GM20431 (cell line): Measurements from ENCODE around the gene ALDH1A1.

Source experiments
- in situ Hi-C: fragments of 300-500 bp; cut with MseI, MboI; formaldehyde crosslinking; loops from one replicate; pipeline ENCODE4 v1.15.0; 2020; ENCODE audit warnings: low sequenced_read_pairs; ENCODE audit not compliant: unreplicated experiment

ALDH1A1 gene

DNA sequence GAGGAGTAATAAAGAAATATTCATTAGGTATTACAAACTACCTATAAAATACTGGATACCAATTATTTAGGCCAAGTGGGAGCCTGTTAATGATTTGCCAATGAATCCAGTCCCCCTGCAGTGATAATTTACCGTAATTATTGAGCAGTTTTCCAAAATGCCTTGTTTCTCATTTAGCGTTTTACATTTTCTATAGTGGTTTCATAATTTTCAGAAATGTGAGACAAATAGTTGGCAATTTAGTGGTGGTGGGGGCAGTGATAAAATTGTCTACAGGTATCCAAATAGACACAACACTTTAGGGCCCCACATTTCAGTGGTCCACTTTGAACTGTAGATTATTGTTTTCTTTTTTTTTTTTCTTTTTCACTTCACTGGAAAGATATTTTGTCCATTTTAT lies 27.3 kb upstream of the ALDH1A1 start:
- in situ Hi-C loops: no loop called here

- in situ Hi-C loops: no loop called here
These were observed 26.7 kb upstream of the ALDH1A1 start for GRCh38 chr9:72979405-72980100.

GRCh38 chr9:72978744-72979143 lies 25.9 kb upstream of the ALDH1A1 start:
- in situ Hi-C loops: no loop called here

- in situ Hi-C loops: no loop called here
These were observed 24.8 kb upstream of the ALDH1A1 start for GRCh38 chr9:72977670-72978069.

DNA sequence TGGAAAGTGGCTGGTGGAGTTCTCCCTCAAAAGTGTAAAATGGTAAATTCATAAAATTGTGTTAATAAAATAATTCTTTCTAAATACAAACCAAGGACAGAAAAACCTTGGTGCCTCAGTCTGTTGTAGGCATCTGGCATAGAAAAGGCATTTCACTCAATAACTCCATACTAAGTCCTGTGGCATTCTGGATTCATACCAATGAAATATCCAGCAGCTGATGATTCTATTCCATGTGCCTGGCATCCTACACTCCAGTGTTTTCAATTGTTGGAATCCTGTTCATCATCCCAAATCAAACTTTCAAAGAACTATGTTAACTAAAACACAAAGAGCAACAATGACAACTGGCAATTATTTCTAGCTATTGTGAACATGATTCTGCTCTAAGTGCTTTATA lies 21.6 kb upstream of the ALDH1A1 start:
- in situ Hi-C loops: no loop called here

DNA sequence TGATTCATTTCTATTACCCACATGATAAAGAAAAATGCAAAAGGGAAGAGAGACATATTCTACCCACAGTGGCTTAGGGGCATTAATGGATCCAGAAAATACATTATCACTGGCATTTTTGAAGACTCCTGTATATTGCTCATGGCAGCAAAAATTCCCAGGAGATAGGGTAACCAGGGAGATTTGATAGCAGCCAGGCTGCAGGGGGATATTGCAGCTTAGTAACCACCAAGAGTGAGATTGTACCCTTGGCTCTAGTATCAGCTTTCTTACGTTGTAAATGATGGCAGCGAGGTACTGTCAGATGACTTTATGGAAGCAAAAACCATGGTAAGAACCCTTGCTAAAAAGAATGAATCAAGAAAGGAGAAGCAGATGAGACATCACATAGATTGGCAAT lies 19.8 kb upstream of the ALDH1A1 start:
- in situ Hi-C loops: no loop called here

DNA sequence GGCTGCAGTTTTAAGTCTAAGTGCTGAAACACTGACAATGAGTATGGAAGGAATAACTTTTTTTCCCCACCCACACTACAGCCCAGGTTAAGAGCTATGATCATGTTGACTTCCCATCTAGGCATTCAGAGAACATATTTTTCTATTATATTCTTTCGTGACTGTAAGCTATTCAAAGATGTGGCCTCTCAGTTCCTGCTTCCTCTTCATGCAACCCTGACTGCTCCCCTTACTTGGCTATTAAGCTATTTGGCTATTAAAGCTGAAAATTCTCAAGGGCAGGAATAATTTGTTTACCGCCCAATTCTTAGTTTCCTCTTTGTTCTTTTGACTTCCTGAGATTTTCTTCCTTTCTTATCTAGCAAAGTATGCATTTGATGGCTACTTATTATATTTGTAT lies 18.6 kb upstream of the ALDH1A1 start:
- in situ Hi-C loops: no loop called here

DNA sequence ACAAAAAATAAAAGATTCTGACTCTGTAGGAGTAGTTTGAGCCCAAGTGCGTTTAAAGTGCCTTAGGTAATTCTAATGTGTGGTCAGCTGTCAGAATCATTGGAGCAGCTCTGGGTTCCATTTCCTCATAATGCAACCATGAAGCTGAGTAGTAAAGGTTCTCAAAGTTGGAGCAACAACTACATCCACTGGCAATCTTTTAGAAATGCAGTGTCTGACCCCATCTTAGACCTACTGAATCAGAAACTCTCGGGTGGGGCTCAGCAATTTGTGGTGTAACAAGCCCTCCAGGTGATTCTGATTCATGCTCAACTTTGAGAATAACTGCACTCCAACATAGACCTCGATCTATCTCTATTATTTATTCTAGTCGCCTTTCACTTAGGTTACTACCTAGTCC lies 7.6 kb upstream of the ALDH1A1 start:
- in situ Hi-C loops: no loop called here

DNA sequence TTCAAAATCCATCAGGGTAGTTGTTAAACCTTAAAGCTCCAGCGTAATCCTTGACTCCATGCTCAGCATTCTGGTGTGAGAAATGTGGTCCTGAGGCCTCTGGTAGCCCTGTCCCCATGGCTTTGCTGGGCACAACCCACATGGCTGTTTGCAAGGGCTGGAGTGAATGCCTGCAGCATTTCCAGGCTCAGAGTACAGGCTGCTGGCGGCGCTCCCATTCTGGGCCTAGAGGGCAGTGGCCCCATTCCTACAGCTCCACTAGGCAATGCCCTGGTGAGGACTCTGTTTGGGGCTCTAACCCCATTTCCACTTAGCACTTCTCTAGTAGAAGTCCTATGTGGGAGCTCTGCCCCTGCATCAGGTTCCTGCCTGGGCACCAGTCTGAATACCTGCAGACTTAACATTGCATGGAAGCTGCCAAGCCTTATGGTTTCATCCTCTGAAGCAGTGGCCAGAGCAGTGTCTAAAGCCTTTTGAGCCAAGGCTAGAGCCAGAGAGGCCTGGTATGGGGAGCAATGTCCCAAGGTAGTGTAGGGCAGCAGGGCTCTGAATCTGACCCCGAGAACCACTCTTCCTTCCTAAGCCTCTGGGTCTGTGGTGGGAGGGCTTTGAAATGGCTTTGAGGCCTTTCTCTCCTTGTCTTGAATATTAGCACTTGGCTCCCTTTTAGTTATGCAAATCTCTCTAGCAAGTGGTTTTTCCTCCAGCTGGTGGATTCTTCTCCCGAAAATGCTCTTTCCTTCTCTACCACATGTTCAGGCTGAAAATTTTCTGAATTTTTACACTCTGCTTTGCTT lies 5.8 kb upstream of the ALDH1A1 start:
- in situ Hi-C loops: no loop called here

DNA sequence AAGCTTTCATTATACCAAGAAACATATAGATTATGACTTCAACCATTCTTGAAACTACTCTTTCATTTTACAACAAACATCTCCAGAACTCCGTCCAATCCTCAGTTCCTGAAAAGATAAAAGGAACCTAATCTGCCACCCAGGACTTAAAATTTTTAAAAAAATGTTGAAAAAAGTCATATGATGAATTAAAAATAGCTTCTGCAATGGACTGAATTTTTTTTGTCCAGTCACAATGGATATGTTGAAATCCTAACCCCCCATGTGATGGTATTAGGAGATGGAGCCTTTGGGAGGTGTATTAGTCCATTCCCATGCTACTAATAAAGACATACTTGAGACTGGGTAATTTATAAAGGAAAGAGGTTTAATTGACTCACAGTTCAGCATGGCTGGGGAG lies 2.7 kb upstream of the ALDH1A1 start:
- in situ Hi-C loops: no loop called here

GRCh38 chr9:72955126-72955455 lies 2.2 kb upstream of the ALDH1A1 start:
- in situ Hi-C loops: no loop called here

DNA sequence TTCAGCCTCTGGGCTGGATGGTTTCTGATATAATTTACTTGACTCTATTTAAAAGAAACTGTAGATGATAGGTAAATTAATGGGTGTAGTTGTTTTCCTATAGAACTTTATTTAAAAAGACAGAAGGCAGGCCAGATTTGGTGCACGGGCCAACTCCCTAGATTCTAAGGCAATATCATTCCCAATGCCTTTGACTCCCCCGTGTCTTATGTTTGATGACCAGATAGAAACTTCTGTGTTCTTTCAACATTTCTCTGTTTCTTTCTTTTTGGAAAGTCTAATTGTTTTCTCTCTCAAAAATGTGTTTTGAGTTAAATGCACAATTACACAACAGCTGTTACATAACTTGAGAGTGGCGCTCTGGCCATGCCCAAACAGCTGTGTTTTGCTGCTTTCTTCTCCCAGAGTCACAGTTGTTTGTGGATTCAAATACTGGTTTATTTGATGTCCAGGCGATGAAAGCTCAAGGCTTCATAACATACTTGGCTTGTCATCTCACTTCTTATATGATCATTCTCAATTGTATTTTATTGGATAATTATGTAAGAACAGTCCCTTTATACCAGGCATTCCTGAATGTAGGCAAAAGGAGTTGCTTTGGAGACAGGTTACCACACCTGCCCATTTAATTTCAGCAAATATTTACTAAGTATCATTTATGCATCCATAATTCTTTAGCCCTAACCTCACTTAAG lies 1.7 kb upstream of the ALDH1A1 start:
- in situ Hi-C loops: no loop called here

DNA sequence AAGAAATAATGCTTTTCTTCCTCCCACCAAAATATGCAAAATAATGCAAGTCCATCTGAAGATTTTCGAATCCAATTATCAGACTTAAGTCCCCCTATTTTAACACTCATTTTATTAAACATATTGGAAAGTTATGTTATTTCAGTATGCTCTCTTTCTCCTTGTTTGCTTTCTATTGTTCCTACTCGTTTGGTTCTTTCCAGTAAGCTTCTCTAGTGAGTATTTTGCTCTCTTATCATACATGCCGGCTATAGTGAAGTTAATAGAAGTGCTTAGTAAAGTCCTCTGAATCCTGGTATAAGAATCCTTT lies 517 bp downstream of the ALDH1A1 start:
- in situ Hi-C loops: no loop called here

DNA sequence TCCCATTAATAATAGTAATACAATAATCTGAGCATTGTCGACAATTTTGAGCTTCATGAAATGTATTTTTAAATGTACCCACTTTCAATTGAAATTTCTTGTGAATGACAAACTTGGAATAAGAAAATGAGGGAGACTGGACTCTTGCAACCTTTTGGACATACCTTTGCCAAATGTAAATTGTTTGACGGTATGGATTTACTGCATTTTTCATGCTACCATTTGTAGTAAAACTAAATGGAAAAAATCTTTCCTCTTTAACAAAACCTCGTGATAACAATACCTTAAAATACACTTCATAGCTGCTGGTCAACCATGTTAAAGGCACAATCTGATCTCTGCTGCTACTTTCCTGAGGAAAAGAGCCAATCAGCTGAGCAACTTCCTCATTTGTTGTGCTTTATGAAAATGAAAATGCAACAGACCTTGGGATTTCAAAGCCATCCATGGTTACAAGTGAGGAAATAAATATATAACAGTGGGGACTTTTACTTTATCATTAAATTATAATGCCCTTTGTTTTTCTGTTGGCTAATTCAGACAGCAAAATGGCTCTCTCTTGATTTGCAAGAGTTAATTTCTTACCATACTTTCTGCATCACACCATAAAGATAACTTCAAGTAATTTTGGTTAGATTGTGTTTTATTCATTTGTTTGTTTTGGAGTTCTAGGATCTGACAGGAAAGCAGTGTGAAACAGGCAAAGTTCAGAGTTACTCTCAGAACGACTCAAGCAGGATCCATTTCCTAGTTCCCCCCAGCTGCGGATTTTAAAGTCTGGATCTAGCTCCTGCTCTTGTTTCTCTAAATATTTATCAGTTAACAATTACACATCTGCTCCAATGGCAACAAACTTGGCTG lies 1.1 kb downstream of the ALDH1A1 start:
- in situ Hi-C loops: no loop called here

- in situ Hi-C loops: no loop called here
These were observed 1.9 kb downstream of the ALDH1A1 start for GRCh38 chr9:72950875-72951442.

GRCh38 chr9:72949918-72950325 lies 2.9 kb downstream of the ALDH1A1 start:
- in situ Hi-C loops: no loop called here

DNA sequence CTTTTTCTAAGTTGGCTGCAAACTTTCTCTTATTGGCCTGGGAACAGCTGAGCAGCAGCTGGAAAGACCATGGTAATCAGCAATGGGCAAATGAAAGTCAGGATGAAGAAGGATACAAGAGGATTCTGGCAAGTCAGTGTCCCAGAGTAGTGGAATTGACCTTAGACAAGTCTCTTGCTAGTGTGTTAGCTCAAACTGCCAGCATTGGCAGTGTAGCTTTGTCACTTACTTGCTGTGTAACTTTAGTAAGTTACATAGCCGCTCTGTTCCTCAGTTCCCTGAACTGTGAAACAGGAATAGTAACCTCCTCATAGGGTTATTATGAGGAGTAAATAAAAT lies 3.6 kb downstream of the ALDH1A1 start:
- in situ Hi-C loops: no loop called here

- in situ Hi-C loops: no loop called here
These were observed 4.1 kb downstream of the ALDH1A1 start for GRCh38 chr9:72948575-72949243.

DNA sequence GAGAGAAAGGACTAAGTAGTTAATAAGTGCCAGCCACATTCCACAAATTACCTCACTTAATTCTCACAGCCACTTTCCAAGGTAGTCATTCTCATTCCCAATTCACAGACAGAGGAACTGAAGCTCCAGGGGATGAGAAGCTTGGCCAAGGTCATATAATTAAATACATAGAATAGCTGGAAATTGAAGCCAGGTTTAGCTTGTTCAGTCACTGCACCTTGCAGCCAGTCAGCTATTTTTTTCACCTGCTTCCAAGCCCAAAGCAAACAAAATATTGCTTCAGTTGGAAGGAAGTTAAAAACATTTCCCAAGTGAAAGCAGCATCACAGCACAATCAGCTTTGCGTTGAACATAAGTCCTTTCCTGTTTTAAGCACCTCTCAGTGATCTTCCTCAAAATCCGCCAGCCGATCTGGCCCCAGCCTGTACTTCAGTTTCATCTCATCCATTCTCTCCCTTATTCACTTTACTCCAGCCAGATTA lies 4.8 kb downstream of the ALDH1A1 start:
- in situ Hi-C loops: no loop called here

- in situ Hi-C loops: no loop called here
These were observed 6.0 kb downstream of the ALDH1A1 start for GRCh38 chr9:72946821-72947220.
